H1 (cell line): ENCODE results near the gene RPL31. TPM values are rescaled to one million over a fixed set of nuclear protein-coding genes. Genes with fewer than 3 reads are reported as not detected.

Source experiments
- CTCF ChIA-PET: fragments of 300-600 bp; sonication (Branson Sonifier 250); formaldehyde crosslinking; loops from one replicate; lab custom pipeline; 2021; ENCODE audit not compliant: partially characterized antibody; lab: Charles Lee
- POLR2A ChIA-PET: fragments of 300-600 bp; sonication (Branson Sonifier 250); formaldehyde crosslinking; loops from one replicate; lab custom pipeline; 2021; ENCODE audit warnings: inconsistent platforms; ENCODE audit not compliant: partially characterized antibody; lab: Charles Lee
- DNase-seq, 2 experiments: peaks; one replicate each; pipeline versions ENCODE4 v3.0.0 to v3.0.0-alpha.2; 2010 to 2022; ENCODE audit warnings: low spot score in 2 of 2, low read depth in 1 of 2, mixed read lengths in 1 of 2
- FAIRE-seq: peaks from 2 replicates; lab custom pipeline; 2011; peaks lifted over from hg19 to GRCh38; lab: Jason Lieb, UNC
- H2AFZ ChIP-seq: 2 replicates; pipeline ENCODE4 v1.8.1; 2012; ENCODE audit warnings: low read length, inconsistent platforms
- H2AK5ac ChIP-seq: 2 replicates; pipeline ENCODE4 v1.6.1; 2013; ENCODE audit warnings: low read depth, low read length
- H2BK120ac ChIP-seq: replicated peaks from 2 replicates; pipeline ENCODE3; 2013; ENCODE audit warnings: low read depth, low read length, inconsistent platforms
- H2BK12ac ChIP-seq: 2 replicates; pipeline ENCODE4 v1.6.1; 2013; ENCODE audit warnings: low read depth, low read length
- H2BK15ac ChIP-seq: 2 replicates; pipeline ENCODE4 v1.6.1; 2013; ENCODE audit warnings: low read length
- H2BK20ac ChIP-seq: 2 replicates; pipeline ENCODE4 v1.6.1; 2013; ENCODE audit warnings: low read length
- H2BK5ac ChIP-seq: 2 replicates; pipeline ENCODE4 v1.6.1; 2013; ENCODE audit warnings: low read depth, low read length
- H3K14ac ChIP-seq: 2 replicates; pipeline ENCODE4 v1.6.1; 2013; ENCODE audit warnings: inconsistent platforms; ENCODE audit not compliant: insufficient read length
- H3K18ac ChIP-seq: 2 replicates; pipeline ENCODE4 v1.6.1; 2013; ENCODE audit warnings: low read length; ENCODE audit errors: extremely low read depth
- H3K23ac ChIP-seq: 2 replicates; pipeline ENCODE4 v1.6.1; 2013; ENCODE audit warnings: inconsistent platforms; ENCODE audit not compliant: insufficient read length
- H3K23me2 ChIP-seq: 2 replicates; pipeline ENCODE4 v1.6.1; 2013; ENCODE audit warnings: low read depth, low read length
- H3K27ac ChIP-seq: 2 replicates; pipeline ENCODE4 v1.6.1; 2011; ENCODE audit warnings: low read depth, low read length, inconsistent platforms
- H3K27me3 ChIP-seq, 4 experiments: replicated peaks in 1 of 4; 1 replicate in 1 of 4; 2 replicates in 3 of 4; pipeline versions ENCODE4 v1.6.1 to v1.8.1; 2011 to 2013; ENCODE audit warnings: low read length in 3 of 4, mild to moderate bottlenecking in 3 of 4, inconsistent platforms in 2 of 4, mixed read lengths in 2 of 4, moderate library complexity in 1 of 4; ENCODE audit not compliant: control insufficient read depth in 3 of 4, insufficient read depth in 3 of 4; ENCODE audit errors: extremely low read depth in 1 of 4
- H3K36me3 ChIP-seq, 4 experiments: 2 replicates each; pipeline versions ENCODE4 v1.6.1 to v1.8.1; 2011 to 2013; ENCODE audit warnings: mild to moderate bottlenecking in 4 of 4, low read length in 3 of 4, moderate library complexity in 2 of 4, control low read depth in 1 of 4, inconsistent platforms in 1 of 4; ENCODE audit not compliant: insufficient read depth in 4 of 4, control insufficient read depth in 2 of 4
- H3K4ac ChIP-seq: replicated peaks from 2 replicates; pipeline ENCODE3; 2013; ENCODE audit warnings: low read length, low read depth, mixed read lengths, inconsistent platforms; ENCODE audit not compliant: insufficient read length
- H3K4me1 ChIP-seq, 4 experiments: replicated peaks in 1 of 4; 1 replicate in 1 of 4; 2 replicates in 3 of 4; pipeline versions ENCODE4 v1.6.1 to v1.8.1; 2011 to 2013; ENCODE audit warnings: low read length in 3 of 4, inconsistent platforms in 2 of 4, mixed read lengths in 1 of 4; ENCODE audit not compliant: insufficient read depth in 4 of 4, control insufficient read depth in 3 of 4
- H3K4me2 ChIP-seq, 2 experiments: 2 replicates each; pipeline versions ENCODE4 v1.6.1 to v1.8.1; 2011 to 2013; ENCODE audit warnings: low read depth in 2 of 2, low read length in 2 of 2, control low read depth in 1 of 2, inconsistent platforms in 1 of 2, mild to moderate bottlenecking in 1 of 2; ENCODE audit not compliant: insufficient read depth in 1 of 2
- H3K4me3 ChIP-seq, 4 experiments: fragments of 200-600, 300-600 bp in 1 of 4; sonication (generic), shearing (Covaris generic), sonication (Bioruptor Twin) in 1 of 4; 2 replicates each; pipeline versions ENCODE4 v1.5.1 to v1.8.1; 2011 to 2016; ENCODE audit warnings: low read length in 4 of 4, low read depth in 3 of 4, control low read depth in 2 of 4, inconsistent platforms in 2 of 4, mild to moderate bottlenecking in 2 of 4, mixed read lengths in 1 of 4, moderate library complexity in 1 of 4; ENCODE audit not compliant: insufficient read depth in 2 of 4; ENCODE audit errors: extremely low read depth in 1 of 4
- H3K56ac ChIP-seq: replicated peaks from 2 replicates; pipeline ENCODE3; 2013; ENCODE audit warnings: low read depth, mild to moderate bottlenecking, mixed read lengths, low read length, inconsistent platforms; ENCODE audit not compliant: insufficient read length
- H3K79me1 ChIP-seq: 2 replicates; pipeline ENCODE4 v1.6.1; 2013; ENCODE audit warnings: low read depth, low read length, control low read depth
- H3K79me2 ChIP-seq, 2 experiments: 2 replicates each; pipeline versions ENCODE4 v1.6.1 to v1.8.1; 2012 to 2013; ENCODE audit warnings: low read length in 2 of 2, mild to moderate bottlenecking in 2 of 2, inconsistent platforms in 1 of 2; ENCODE audit not compliant: insufficient read depth in 2 of 2, control insufficient read depth in 1 of 2
- H3K9ac ChIP-seq, 4 experiments: replicated peaks in 1 of 4; 1 replicate in 1 of 4; 2 replicates in 3 of 4; pipeline versions ENCODE4 v1.6.1 to v1.8.1; 2011 to 2013; ENCODE audit warnings: low read depth in 3 of 4, low read length in 3 of 4, control low read depth in 2 of 4, mild to moderate bottlenecking in 2 of 4, moderate library complexity in 2 of 4, inconsistent platforms in 1 of 4; ENCODE audit errors: extremely low read depth in 1 of 4
- H3K9me3 ChIP-seq, 2 experiments: 2 replicates each; pipeline versions ENCODE4 v1.6.1 to v1.8.1; 2012 to 2013; ENCODE audit warnings: mild to moderate bottlenecking in 2 of 2, moderate library complexity in 2 of 2, control low read depth in 1 of 2, inconsistent platforms in 1 of 2, low read depth in 1 of 2, low read length in 1 of 2, mixed read lengths in 1 of 2; ENCODE audit not compliant: insufficient read depth in 2 of 2
- H4K20me1 ChIP-seq, 2 experiments: replicated peaks in 1 of 2; 2 replicates each; pipeline versions ENCODE3 to v1.8.1; 2011 to 2013; ENCODE audit warnings: inconsistent platforms in 2 of 2, low read length in 2 of 2, mild to moderate bottlenecking in 1 of 2; ENCODE audit not compliant: insufficient read depth in 2 of 2, control insufficient read depth in 1 of 2
- H4K5ac ChIP-seq: 2 replicates; pipeline ENCODE4 v1.6.1; 2013; ENCODE audit warnings: low read length, low read depth, mixed read lengths, inconsistent platforms; ENCODE audit not compliant: insufficient read length
- H4K8ac ChIP-seq: 2 replicates; pipeline ENCODE4 v1.8.0; 2013; ENCODE audit warnings: mild to moderate bottlenecking, moderate library complexity, low read length, inconsistent platforms; ENCODE audit not compliant: insufficient read depth; ENCODE audit errors: extremely low read depth
- H4K91ac ChIP-seq: replicated peaks from 2 replicates; pipeline ENCODE3; 2013; ENCODE audit warnings: low read length, mixed read lengths, inconsistent platforms; ENCODE audit not compliant: insufficient read length
- BCL11A ChIP-seq, 2 experiments: IDR thresholded peaks; one replicate each; pipeline ENCODE4 v1.6.1; 2011; ENCODE audit warnings: low read depth in 2 of 2, low read length in 2 of 2, mild to moderate bottlenecking in 2 of 2
- CBX8 ChIP-seq: fragments of 300-800, 300-1000 bp; sonication (generic); IDR thresholded peaks from 2 replicates; pipeline ENCODE4 v1.7.1; 2016; ENCODE audit warnings: low read depth, low read length, borderline replicate concordance
- CHD1 ChIP-seq: IDR thresholded peaks from 2 replicates; pipeline ENCODE4 v1.6.1; 2012; ENCODE audit warnings: low read depth, low read length, improper control_type of control experiment
- RAD21 ChIP-seq, 2 experiments: IDR thresholded peaks in 1 of 2; conservative IDR thresholded peaks in 1 of 2; 2 replicates each; pipeline ENCODE4 v1.6.1; 2011; ENCODE audit warnings: low read depth in 2 of 2, low read length in 2 of 2, improper control_type of control experiment in 1 of 2, inconsistent platforms in 1 of 2, mild to moderate bottlenecking in 1 of 2, moderate library complexity in 1 of 2
- RBBP5 ChIP-seq: IDR thresholded peaks from 2 replicates; pipeline ENCODE4 v1.7.1; 2012; ENCODE audit warnings: low read depth, mild to moderate bottlenecking, inconsistent platforms, low read length, moderate library complexity, borderline replicate concordance
- WGBS, 2 experiments: shearing (Covaris generic) in 1 of 2; methylation state at CpG; one replicate each; pipeline versions ENCODE4 v1.1.6 to v1.1.7; 2013 to 2015; ENCODE audit warnings: low lambda C conversion rate in 2 of 2, mixed read lengths in 2 of 2, inconsistent platforms in 1 of 2, low coverage in 1 of 2, missing lambda C conversion rate in 1 of 2; ENCODE audit not compliant: insufficient replicate concordance in 2 of 2, insufficient coverage in 1 of 2, insufficient read length in 1 of 2; ENCODE audit errors: extremely low coverage in 1 of 2, missing lambda C conversion rate in 1 of 2; 5-methylcytosine and 5-hydroxymethylcytosine counted together
- polyA plus RNA-seq, 7 experiments: library from polyadenylated mRNA; depleted of rRNA in 3 of 7; stranded (reverse) in 5 of 7; unstranded in 2 of 7; fragments of >200 nt in 5 of 7; fragments of 200-250 nt in 2 of 7; gene quantifications; 1 replicate in 5 of 7; 2 replicates in 1 of 7; 4 replicates in 1 of 7; pipeline versions ENCODE4 v1.2.1 to v1.2.3, GENCODE V29; 2011 to 2013; ENCODE audit warnings: missing spikeins in 2 of 7, mixed read lengths in 2 of 7
- total RNA-seq: library from RNA; stranded (reverse); fragmentation: NEBNext Ultra II Directional; extraction: Animal tissue kit (Norgen Biotek cat#: 25700); gene quantifications from 2 replicates; pipeline ENCODE4 v1.2.1, GENCODE V29; 2021

RPL31 gene
- total and polyA plus RNA-seq, 2 of the 8 experiments (the other 6 are each of a cell fraction or from before 2014, with no cell fraction given), result 1,463 to 1,722 TPM

DNA sequence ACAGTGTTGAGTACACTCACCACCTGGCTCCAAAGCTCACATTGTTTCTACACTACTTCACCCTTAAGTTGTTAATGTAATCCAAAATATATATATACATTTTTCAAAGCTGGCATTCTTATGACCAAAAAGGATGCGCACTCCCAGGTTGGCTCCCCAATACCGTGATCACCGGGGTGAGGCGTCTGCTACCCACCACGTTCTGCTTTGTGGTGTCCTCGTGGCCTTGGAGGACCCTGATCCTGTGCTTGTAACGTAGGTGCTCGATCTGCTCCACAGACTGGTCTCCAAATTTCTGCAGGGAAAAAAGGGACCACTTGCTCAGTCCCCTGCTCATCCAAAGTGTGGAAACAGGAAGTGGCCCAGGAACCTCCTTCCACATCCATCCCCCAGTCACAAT lies 25.8 kb downstream of the RPL31 start:
- no peak for FAIRE-seq
- CTCF ChIA-PET, result interaction anchor here (0.9 to 3.9 kb wide), 12 partner anchors 9 to 420 kb away, joined by 3 to 37 read pairs (median 4); partner anchors contain the start of gene CNOT11

More for the DNA sequence above, 25.8 kb downstream of the RPL31 start:
- Histone ChIP-seq H2BK12ac (no peak overlapping the region), H4K5ac (no peak overlapping the region), H3K79me1 (no peaks in the 10 kb centered on the region), H4K20me1 (peaks cover 0 to 4% of the 10 kb centered on the region in 2 experiments), H3K36me3 (peaks cover 0 to 10% (median 5%) of the 10 kb centered on the region in 4 experiments; a peak in 5 of 8 replicates), H3K9ac (no peak overlapping the region), H2AFZ (no peak overlapping the region), H3K4me2 (no peak overlapping the region), H3K18ac (no peak overlapping the region), H2BK20ac (no peak overlapping the region), H2BK5ac (no peak overlapping the region), H3K27me3 (no peaks in the 10 kb centered on the region), H3K9me3 (no peaks in the 10 kb centered on the region), H4K91ac (no peak overlapping the region), H2BK15ac (no peak overlapping the region), H3K14ac (no peak overlapping the region), H2AK5ac (no peak overlapping the region), H3K23me2 (no peaks in the 10 kb centered on the region), H4K8ac (no peak overlapping the region), H3K4me1 (peaks cover 2 to 9% (median 5%) of the 10 kb centered on the region in 4 experiments; a peak in 5 of 7 replicates), H2BK120ac (no peak overlapping the region), H3K4ac (no peak overlapping the region), H3K79me2 (no peaks in the 10 kb centered on the region), H3K4me3 (no peak overlapping the region), H3K27ac (no peak overlapping the region), H3K23ac (no peak overlapping the region), H3K56ac (no peak overlapping the region)
- DNase-seq, result no peak
- TF ChIP-seq RAD21 (IDR thresholded peaks at IDR 0.05 in 1 of 2, conservative IDR thresholded peaks at IDR 0.05 in 1 of 2; ENCODE audit: low read depth in 2 of 2, low read length in 2 of 2), result no peak
- TF ChIP-seq CHD1, result no peak
- TF ChIP-seq CBX8, result no peak
- no peak for TF ChIP-seq RBBP5
- TF ChIP-seq BCL11A (IDR thresholded peaks at IDR 0.05; ENCODE audit: low read depth in 2 of 2, low read length in 2 of 2), result no peak
- POLR2A ChIA-PET, result interaction anchor here (1.5 to 4.1 kb wide), 3 partner anchors 10 to 24 kb away, joined by 3 to 29 read pairs (median 14); partner anchors contain the start of gene RPL31
- WGBS, 2 experiments, result 92% methylated on average over 7 of the region's 8 CpGs; no CpG with 5 or more reads in 1 of the 2 experiments
